B cell (primary cell): ENCODE measurements around the gene YES1. TPM values are rescaled to one million over a fixed set of nuclear protein-coding genes. Genes with fewer than 3 reads are reported as not detected.
A peak's percentile ranks its signal among the peaks of the same experiment; 100 is the strongest.

Experiments
- ATAC-seq: fragments of 200-7000 bp; cut with Tn5 transposase; one replicate; pipeline ENCODE4 v1.10.0; 2021; ENCODE audit warnings: low read depth, mild to moderate bottlenecking, moderate number of reproducible peaks, moderate library complexity
- CTCF ChIA-PET: fragments of 350-600 bp; sonication (Branson Sonifier 250); formaldehyde crosslinking; loops from one replicate; lab custom pipeline; 2021; ENCODE audit warnings: antibody characterized with exemption, inconsistent platforms; lab: Charles Lee
- POLR2A ChIA-PET: fragments of 350-600 bp; sonication (Branson Sonifier 250); formaldehyde crosslinking; loops from one replicate; lab custom pipeline; 2021; ENCODE audit warnings: antibody characterized with exemption; lab: Charles Lee
- DNase-seq: peaks from one replicate; pipeline ENCODE4 v3.0.0; 2013
- H2AFZ ChIP-seq: 2 replicates; pipeline ENCODE4 v1.6.1; 2012; ENCODE audit warnings: mild to moderate bottlenecking, low read depth, low read length; ENCODE audit not compliant: insufficient read depth, poor library complexity, severe bottlenecking
- H3K27ac ChIP-seq, 2 donors: 1 replicate in 1 of 2; 2 replicates in 1 of 2; pipeline ENCODE4 v1.5.1; 2012 to 2013; ENCODE audit warnings: low read length in 2 of 2, mild to moderate bottlenecking in 2 of 2, moderate library complexity in 1 of 2
- H3K27me3 ChIP-seq, 4 experiments: fragments of 200-600 bp in 1 of 4; sonication (generic) in 1 of 4; replicated peaks in 1 of 4; 1 replicate in 2 of 4; 2 replicates in 2 of 4; pipeline versions ENCODE4 v1.6.1 to v1.7.0; 2013 to 2016; ENCODE audit warnings: low read length in 3 of 4, mild to moderate bottlenecking in 2 of 4, mixed read lengths in 1 of 4, moderate library complexity in 1 of 4; ENCODE audit not compliant: insufficient read depth in 4 of 4, control insufficient read depth in 3 of 4; ENCODE audit errors: control extremely low read depth in 1 of 4
- H3K36me3 ChIP-seq, 2 experiments: replicated peaks in 1 of 2; 1 replicate in 1 of 2; 2 replicates in 1 of 2; pipeline versions ENCODE4 v1.6.1 to v1.7.1; 2013; ENCODE audit warnings: low read length in 1 of 2; ENCODE audit not compliant: insufficient read depth in 2 of 2, control insufficient read depth in 1 of 2; ENCODE audit errors: control extremely low read depth in 1 of 2, extremely low read depth in 1 of 2
- H3K4me1 ChIP-seq, 2 donors: fragments of 200-600 bp in 1 of 2; sonication (generic) in 1 of 2; 1 replicate in 1 of 2; 2 replicates in 1 of 2; pipeline versions ENCODE4 v1.5.1 to v1.6.1; 2013 to 2017; ENCODE audit warnings: low read length in 2 of 2; ENCODE audit not compliant: control insufficient read depth in 2 of 2, insufficient read depth in 2 of 2
- H3K4me2 ChIP-seq: replicated peaks from 2 replicates; pipeline ENCODE3; 2012; ENCODE audit warnings: mild to moderate bottlenecking, low read depth, low read length; ENCODE audit not compliant: poor library complexity, severe bottlenecking
- H3K4me3 ChIP-seq, 5 experiments: fragments of 200-600 bp in 1 of 5; sonication (generic) in 1 of 5; 1 replicate in 3 of 5; 2 replicates in 2 of 5; pipeline versions ENCODE4 v1.5.1 to v1.7.0; 2011 to 2016; ENCODE audit warnings: low read length in 4 of 5, mild to moderate bottlenecking in 4 of 5, low read depth in 2 of 5, control low read depth in 1 of 5, moderate library complexity in 1 of 5; ENCODE audit not compliant: insufficient read depth in 1 of 5; ENCODE audit errors: control extremely low read depth in 1 of 5, extremely low read depth in 1 of 5
- H3K79me2 ChIP-seq: fragments of 200-600 bp; sonication (generic); one replicate; pipeline ENCODE4 v1.6.0; 2016; ENCODE audit warnings: low read length; ENCODE audit not compliant: control insufficient read depth, insufficient read depth
- H3K9ac ChIP-seq: fragments of 200-600 bp; sonication (generic); 2 replicates; pipeline ENCODE4 v1.6.1; 2017; ENCODE audit warnings: mild to moderate bottlenecking, low read length, moderate library complexity
- H3K9me3 ChIP-seq, 3 donors: one replicate each; pipeline versions ENCODE4 v1.6.1 to v1.7.1; 2013; ENCODE audit warnings: low read length in 2 of 3; ENCODE audit not compliant: control insufficient read depth in 2 of 3, insufficient read depth in 1 of 3; ENCODE audit errors: control extremely low read depth in 1 of 3
- H4K20me1 ChIP-seq: 2 replicates; pipeline ENCODE4 v1.6.0; 2012; ENCODE audit warnings: mild to moderate bottlenecking, low read length; ENCODE audit not compliant: insufficient read depth, control insufficient read depth, poor library complexity, severe bottlenecking
- H3K27ac Mint-ChIP-seq: one replicate; pipeline ENCODE4 v1.8.0; 2021; ENCODE audit warnings: mixed read lengths
- H3K27me3 Mint-ChIP-seq: one replicate; pipeline ENCODE4 v1.8.0; 2021; ENCODE audit warnings: mixed read lengths
- H3K4me1 Mint-ChIP-seq: one replicate; pipeline ENCODE4 v1.8.0; 2021; ENCODE audit warnings: mixed read lengths
- H3K4me3 Mint-ChIP-seq: one replicate; pipeline ENCODE4 v1.8.0; 2021; ENCODE audit warnings: mixed read lengths
- H3K9me3 Mint-ChIP-seq: one replicate; pipeline ENCODE4 v1.8.0; 2022; ENCODE audit warnings: mixed read lengths; ENCODE audit not compliant: insufficient read depth
- EZH2 ChIP-seq: IDR thresholded peaks from 2 replicates; pipeline ENCODE4 v1.6.1; 2012; ENCODE audit warnings: borderline replicate concordance, low read depth, mild to moderate bottlenecking, moderate library complexity, low read length; ENCODE audit not compliant: insufficient read depth, poor library complexity, severe bottlenecking
- WGBS: methylation state at CpG from one replicate; pipeline ENCODE4 v1.1.5; 2013; ENCODE audit warnings: missing lambda C conversion rate; ENCODE audit not compliant: insufficient coverage; 5-methylcytosine and 5-hydroxymethylcytosine counted together
- intact Hi-C: fragments of 100-400 bp; cut with micrococcal nuclease; formaldehyde crosslinking; loops from one replicate; pipeline ENCODE4 v1.10.0; 2022
- polyA plus RNA-seq: library from polyadenylated mRNA; depleted of rRNA; stranded (reverse); fragments of >200 nt; gene quantifications from 2 replicates; pipeline ENCODE4 v1.2.3, GENCODE V29; 2012
- total RNA-seq, 2 donors: library from RNA; stranded (reverse); fragments of 120-200 nt in 1 of 2; gene quantifications; 1 replicate in 1 of 2; 2 replicates in 1 of 2; pipeline versions ENCODE4 v1.2.3 to v1.2.4, GENCODE V29; 2013 to 2022
- TF ChIP-seq, protein P1 (sequence below): fragments of 200-600 bp; IDR thresholded peaks from one replicate; pipeline ENCODE4 v1.8.0; 2022; ENCODE audit warnings: antibody characterized with exemption, mild to moderate bottlenecking

The YES1 gene
- total and polyA plus RNA-seq, 2 donors (not counting 1 experiment from before 2014, with no cell fraction given): 0.30 TPM; not detected in 1

DNA sequence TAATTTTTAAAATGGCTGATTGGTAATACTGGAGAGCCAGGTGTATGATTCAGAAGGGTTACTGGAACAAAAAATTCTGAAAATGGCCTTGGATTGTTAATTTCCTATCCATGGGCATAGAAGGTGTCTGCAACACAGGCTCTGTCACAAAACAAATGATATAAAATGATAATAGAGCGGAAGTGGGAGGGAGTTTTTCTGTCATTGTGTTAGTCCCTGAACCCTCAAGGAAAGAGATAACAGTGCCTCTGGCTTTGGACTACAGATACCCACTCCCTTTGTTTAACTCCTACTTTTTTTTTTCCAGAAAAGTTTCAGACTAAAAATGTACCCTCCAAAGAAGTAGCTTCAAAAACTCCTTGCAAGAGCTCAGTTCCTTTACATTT is 28.0 kb upstream of the YES1 start:
- Histone ChIP-seq H4K20me1 (no peaks in the 10 kb centered on the region), H3K9ac (no peak overlapping the region), H3K79me2 (no peaks in the 10 kb centered on the region), H2AFZ (no peak overlapping the region), H3K36me3 (no peaks in the 10 kb centered on the region), H3K4me2 (no peak overlapping the region), H3K4me3 (no peak overlapping the region), H3K4me1 (no peaks in the 10 kb centered on the region), H3K27ac (no peak overlapping the region), H3K27me3 (peaks cover 0 to 3% (median 0%) of the 10 kb centered on the region in 4 experiments), H3K9me3 (no peaks in the 10 kb centered on the region)
- POLR2A ChIA-PET: no interaction called here
- DNase-seq: no peak
- Mint-ChIP-seq H3K27me3 (peaks cover 15% of the 10 kb centered on the region), H3K27ac (no peak overlapping the region), H3K9me3 (peaks cover 2% of the 10 kb centered on the region), H3K4me1 (no peaks in the 10 kb centered on the region), H3K4me3 (no peak overlapping the region)
- intact Hi-C loops: no loop called here
- no CpG with 5 or more reads among the region's 1 CpG for WGBS
- TF ChIP-seq, protein P1, sequence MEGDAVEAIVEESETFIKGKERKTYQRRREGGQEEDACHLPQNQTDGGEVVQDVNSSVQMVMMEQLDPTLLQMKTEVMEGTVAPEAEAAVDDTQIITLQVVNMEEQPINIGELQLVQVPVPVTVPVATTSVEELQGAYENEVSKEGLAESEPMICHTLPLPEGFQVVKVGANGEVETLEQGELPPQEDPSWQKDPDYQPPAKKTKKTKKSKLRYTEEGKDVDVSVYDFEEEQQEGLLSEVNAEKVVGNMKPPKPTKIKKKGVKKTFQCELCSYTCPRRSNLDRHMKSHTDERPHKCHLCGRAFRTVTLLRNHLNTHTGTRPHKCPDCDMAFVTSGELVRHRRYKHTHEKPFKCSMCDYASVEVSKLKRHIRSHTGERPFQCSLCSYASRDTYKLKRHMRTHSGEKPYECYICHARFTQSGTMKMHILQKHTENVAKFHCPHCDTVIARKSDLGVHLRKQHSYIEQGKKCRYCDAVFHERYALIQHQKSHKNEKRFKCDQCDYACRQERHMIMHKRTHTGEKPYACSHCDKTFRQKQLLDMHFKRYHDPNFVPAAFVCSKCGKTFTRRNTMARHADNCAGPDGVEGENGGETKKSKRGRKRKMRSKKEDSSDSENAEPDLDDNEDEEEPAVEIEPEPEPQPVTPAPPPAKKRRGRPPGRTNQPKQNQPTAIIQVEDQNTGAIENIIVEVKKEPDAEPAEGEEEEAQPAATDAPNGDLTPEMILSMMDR: no peak
- no peak for TF ChIP-seq EZH2
- CTCF ChIA-PET: interaction anchor here (0.6 to 3.3 kb wide), 17 partner anchors 9 to 1749 kb away, joined by 3 to 30 read pairs (median 6); no protein-coding TSS in a partner anchor
- no peak for ATAC-seq

DNA sequence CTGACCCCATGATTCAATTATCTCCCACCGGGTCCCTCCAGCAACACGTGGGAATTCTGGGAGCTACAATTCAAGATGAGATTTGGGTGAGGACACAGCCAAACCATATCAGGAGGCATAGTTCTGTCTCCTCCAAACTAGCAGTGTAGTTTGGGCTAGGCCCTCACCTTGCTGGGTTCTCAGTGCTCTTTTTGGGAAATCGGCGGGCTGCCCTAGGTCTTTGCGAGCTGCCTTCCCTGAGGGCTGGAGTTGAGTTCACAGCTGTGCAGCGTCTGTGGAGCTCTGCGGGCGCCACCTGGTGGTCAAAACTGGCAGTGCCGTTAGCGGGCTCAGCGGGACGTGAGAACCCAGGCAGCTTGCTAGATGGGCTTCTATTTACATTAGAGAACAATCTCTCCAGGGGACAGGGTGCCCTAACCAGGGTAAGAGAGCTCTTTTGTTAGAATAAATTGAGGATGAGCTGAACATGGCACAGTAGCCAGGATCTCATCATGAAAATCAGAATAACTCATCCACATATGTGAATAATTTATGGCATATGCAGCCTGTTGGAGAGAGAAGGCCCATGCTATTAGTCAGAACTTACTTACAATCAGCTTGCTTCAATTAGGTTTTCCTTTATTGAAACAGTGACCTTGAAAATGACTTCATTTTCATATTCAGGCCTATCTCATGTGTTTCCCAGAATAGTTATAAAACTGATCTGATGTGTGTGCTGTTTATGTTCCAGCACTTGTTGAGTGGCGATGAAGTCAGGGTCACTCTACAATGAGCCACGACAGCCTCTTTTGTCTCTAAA is 27.4 kb upstream of the YES1 start:
- Histone ChIP-seq H4K20me1 (no peaks in the 10 kb centered on the region), H2AFZ (peak overlapping the region; percentile 13), H3K4me3 (no peak overlapping the region), H3K79me2 (no peaks in the 10 kb centered on the region), H3K9me3 (no peaks in the 10 kb centered on the region), H3K9ac (no peak overlapping the region), H3K27ac (no peak overlapping the region), H3K4me2 (no peak overlapping the region), H3K27me3 (peaks cover 0 to 3% (median 0%) of the 10 kb centered on the region in 4 experiments), H3K4me1 (no peaks in the 10 kb centered on the region), H3K36me3 (no peaks in the 10 kb centered on the region)
- H3K27me3 Mint-ChIP-seq: peaks cover 15% of the 10 kb centered on the region
- CTCF ChIA-PET: interaction anchor here (0.6 to 3.3 kb wide), 19 partner anchors 9 to 1750 kb away, joined by 3 to 30 read pairs (median 4); no protein-coding TSS in a partner anchor
- DNase-seq (peak; percentile 76), ATAC-seq (peak; percentile 67)
- H3K9me3 Mint-ChIP-seq: peaks cover 2% of the 10 kb centered on the region
- TF ChIP-seq, protein P1: peak; percentile 94
- no peak for TF ChIP-seq EZH2
- intact Hi-C loops: loop anchor here (1.0 kb wide), 2 partner anchors 97 to 215 kb away; no protein-coding TSS in a partner anchor
- no peak overlapping the region for H3K27ac Mint-ChIP-seq
- POLR2A ChIA-PET: no interaction called here
- 12% methylated on average over 7 of the region's 14 CpGs for WGBS
- H3K4me3 Mint-ChIP-seq: no peak overlapping the region
- no peaks in the 10 kb centered on the region for H3K4me1 Mint-ChIP-seq
